ENCODE measurements around the gene DOCK1.

GRCh38 chr10:126948355-126949160 is 43.3 kb downstream of the DOCK1 start:
- TF ChIP-seq, protein P1, sequence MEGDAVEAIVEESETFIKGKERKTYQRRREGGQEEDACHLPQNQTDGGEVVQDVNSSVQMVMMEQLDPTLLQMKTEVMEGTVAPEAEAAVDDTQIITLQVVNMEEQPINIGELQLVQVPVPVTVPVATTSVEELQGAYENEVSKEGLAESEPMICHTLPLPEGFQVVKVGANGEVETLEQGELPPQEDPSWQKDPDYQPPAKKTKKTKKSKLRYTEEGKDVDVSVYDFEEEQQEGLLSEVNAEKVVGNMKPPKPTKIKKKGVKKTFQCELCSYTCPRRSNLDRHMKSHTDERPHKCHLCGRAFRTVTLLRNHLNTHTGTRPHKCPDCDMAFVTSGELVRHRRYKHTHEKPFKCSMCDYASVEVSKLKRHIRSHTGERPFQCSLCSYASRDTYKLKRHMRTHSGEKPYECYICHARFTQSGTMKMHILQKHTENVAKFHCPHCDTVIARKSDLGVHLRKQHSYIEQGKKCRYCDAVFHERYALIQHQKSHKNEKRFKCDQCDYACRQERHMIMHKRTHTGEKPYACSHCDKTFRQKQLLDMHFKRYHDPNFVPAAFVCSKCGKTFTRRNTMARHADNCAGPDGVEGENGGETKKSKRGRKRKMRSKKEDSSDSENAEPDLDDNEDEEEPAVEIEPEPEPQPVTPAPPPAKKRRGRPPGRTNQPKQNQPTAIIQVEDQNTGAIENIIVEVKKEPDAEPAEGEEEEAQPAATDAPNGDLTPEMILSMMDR (IDR thresholded peaks at IDR 0.05): no peak
- TF ChIP-seq JUND (IDR thresholded peaks at IDR 0.05) (no peak), SMC3 (IDR thresholded peaks at IDR 0.05; ENCODE audit: low read depth, low read length) (no peak)

Data from SK-N-SH (cell line).